Upper lobe of left lung (tissue), 4 donors: ENCODE results near the gene FIZ1.

Source experiments
- POLR2AphosphoS5 ChIP-seq, 2 donors: sonication (generic); formaldehyde crosslinking; IDR thresholded peaks; one replicate each; pipeline ENCODE4 v1.5.1; 2017; ENCODE audit warnings: antibody characterized with exemption in 2 of 2
- TF ChIP-seq, protein P1 (sequence below), 6 experiments: fragments of 450-650 bp in 4 of 6; fragments of 200-600 bp in 2 of 6; sonication (generic) in 2 of 6; IDR thresholded peaks; one replicate each; pipeline ENCODE4 v1.5.1; 2016 to 2019; ENCODE audit warnings: antibody characterized with exemption in 6 of 6

DNA sequence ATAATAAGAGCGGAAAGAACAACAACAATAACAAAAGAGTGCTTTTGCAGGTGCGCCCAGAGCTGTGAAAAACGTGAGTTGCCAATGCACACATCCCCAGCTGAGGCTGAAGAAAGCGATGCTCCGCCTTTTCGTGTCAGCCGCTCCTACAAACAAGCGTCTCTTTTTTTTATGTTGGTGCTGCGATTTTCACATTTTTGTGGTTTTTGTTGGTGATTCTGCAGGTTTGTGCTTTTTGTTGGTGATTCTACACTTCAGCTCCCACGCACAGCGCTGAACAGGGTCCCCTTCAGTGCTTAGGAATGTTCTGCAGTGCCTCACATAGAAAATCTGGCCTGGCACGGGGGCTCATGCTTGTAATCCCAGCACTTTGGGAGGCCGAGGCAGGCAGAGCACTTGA, 46.7 kb downstream of the FIZ1 start:
- TF ChIP-seq, protein P1, sequence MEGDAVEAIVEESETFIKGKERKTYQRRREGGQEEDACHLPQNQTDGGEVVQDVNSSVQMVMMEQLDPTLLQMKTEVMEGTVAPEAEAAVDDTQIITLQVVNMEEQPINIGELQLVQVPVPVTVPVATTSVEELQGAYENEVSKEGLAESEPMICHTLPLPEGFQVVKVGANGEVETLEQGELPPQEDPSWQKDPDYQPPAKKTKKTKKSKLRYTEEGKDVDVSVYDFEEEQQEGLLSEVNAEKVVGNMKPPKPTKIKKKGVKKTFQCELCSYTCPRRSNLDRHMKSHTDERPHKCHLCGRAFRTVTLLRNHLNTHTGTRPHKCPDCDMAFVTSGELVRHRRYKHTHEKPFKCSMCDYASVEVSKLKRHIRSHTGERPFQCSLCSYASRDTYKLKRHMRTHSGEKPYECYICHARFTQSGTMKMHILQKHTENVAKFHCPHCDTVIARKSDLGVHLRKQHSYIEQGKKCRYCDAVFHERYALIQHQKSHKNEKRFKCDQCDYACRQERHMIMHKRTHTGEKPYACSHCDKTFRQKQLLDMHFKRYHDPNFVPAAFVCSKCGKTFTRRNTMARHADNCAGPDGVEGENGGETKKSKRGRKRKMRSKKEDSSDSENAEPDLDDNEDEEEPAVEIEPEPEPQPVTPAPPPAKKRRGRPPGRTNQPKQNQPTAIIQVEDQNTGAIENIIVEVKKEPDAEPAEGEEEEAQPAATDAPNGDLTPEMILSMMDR (IDR thresholded peaks at IDR 0.05) = no peak
- TF ChIP-seq POLR2AphosphoS5 (IDR thresholded peaks at IDR 0.05) = no peak
